GM12874 (cell line): ENCODE data around the gene PIK3R5.

Experiments used
- TF ChIP-seq, protein P1 (sequence below): IDR thresholded peaks from 2 replicates; pipeline ENCODE4 v1.5.1; 2011; ENCODE audit warnings: low read depth, mild to moderate bottlenecking, control low read depth, low read length, moderate library complexity; ENCODE audit not compliant: insufficient read depth

Gene PIK3R5

DNA sequence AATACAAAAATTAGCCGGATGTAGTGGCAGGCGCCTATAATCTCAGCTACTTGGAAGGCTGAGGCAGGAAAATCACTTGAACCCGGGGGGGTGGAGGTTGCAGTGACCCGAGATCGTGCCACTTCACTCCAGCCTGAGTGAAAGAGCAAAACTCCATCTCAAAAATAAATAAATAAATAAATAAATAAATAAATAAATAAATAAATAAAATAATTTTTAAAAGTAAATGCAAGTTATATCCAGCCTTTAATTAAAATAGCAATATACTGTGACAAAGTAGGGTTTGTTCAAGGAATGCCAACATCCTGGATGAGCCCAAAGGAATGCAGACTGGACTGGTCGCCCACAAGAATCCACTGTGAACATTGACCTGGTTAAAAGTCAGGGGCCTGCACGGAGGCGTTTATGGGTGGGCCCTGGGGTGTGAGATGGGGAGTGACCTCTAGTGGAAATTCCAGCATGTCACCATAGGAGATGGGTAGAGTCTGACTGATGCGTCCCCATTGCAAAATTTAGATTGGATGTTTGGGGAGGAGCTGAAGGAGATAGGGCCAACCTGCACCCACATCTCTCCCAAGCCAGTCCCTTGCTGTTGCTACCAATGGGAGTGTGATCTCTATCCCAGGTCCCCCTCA, 9.7 kb upstream of the PIK3R5 start:
- TF ChIP-seq, protein P1, sequence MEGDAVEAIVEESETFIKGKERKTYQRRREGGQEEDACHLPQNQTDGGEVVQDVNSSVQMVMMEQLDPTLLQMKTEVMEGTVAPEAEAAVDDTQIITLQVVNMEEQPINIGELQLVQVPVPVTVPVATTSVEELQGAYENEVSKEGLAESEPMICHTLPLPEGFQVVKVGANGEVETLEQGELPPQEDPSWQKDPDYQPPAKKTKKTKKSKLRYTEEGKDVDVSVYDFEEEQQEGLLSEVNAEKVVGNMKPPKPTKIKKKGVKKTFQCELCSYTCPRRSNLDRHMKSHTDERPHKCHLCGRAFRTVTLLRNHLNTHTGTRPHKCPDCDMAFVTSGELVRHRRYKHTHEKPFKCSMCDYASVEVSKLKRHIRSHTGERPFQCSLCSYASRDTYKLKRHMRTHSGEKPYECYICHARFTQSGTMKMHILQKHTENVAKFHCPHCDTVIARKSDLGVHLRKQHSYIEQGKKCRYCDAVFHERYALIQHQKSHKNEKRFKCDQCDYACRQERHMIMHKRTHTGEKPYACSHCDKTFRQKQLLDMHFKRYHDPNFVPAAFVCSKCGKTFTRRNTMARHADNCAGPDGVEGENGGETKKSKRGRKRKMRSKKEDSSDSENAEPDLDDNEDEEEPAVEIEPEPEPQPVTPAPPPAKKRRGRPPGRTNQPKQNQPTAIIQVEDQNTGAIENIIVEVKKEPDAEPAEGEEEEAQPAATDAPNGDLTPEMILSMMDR = 0 out of 2 replicates have a peak, but pooled peaks have one; percentile 8

DNA sequence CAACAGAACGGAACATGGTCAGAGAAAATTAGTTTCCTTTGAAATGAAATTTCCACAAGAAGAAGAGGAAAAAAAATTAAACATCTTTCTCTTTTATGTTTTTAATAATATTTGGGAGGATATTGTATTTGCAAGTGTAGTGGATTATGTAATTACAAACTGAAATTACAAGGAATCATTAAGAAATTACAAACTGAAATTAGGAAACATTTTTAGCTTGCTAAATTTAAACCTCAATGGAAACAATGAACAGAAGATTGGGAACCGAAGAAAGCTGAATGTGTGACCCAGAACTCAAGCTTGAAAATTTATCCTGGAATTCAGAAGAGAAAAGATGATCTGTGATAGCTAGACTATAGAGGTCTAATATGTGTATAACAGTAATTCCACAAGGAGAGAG, 4.4 kb upstream of the PIK3R5 start:
- TF ChIP-seq, protein P1 = no peak

DNA sequence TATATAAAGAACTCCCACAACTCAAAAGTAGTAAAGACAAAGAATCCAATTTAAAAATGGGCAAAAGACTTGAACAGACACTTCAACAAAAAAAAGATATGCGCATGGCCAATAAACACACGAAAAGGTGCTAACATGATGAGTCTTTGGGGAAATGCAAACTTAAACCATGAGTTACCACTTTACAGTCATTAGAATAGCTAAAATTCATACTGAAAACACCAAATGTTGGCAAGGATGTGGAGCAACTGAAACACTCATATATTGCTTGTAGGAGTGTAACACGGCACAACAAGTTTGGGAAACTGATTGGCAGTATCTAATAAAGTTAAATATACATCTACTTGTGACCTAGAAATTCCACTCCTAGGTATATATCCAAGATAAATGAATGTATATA, 3.0 kb upstream of the PIK3R5 start:
- TF ChIP-seq, protein P1 = no peak

DNA sequence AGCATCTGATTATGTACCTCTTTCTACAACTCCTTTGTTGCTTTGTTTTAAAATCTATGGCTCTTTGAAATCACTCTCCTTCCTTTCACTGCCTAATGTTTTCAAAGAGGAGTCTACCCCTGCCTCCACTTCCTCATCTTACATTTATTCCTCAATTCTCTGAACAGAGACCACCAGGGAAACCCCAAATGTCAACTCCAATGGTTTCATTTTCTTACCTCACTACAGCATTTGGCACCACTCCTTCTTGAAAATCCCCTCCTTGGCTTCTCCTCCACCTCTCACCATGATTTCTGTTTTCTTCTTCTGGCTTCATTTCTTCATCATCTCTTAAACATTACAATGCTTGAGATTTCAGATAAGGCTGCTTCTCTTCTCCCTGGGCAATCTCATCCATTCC, 2.4 kb upstream of the PIK3R5 start:
- TF ChIP-seq, protein P1 = no peak

DNA sequence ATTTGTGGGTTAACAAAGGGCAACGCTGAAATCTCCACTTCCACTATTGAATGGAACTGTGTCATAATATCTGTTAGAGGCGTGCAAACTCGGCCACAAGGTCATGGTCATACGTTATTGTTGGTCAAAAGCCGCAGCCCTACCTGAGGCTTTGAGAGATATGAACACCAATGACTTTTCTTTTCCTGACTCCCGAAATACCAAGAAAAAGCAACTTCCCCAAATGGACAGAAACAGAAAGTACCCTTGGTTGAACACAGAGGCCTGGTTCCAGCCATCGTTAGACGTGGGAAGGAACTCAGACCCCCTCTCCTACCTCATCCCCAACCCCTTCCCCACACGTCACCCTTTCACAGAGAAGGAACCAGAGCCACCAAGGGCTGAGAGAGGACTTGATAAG, 1.4 kb upstream of the PIK3R5 start:
- TF ChIP-seq, protein P1 = no peak

DNA sequence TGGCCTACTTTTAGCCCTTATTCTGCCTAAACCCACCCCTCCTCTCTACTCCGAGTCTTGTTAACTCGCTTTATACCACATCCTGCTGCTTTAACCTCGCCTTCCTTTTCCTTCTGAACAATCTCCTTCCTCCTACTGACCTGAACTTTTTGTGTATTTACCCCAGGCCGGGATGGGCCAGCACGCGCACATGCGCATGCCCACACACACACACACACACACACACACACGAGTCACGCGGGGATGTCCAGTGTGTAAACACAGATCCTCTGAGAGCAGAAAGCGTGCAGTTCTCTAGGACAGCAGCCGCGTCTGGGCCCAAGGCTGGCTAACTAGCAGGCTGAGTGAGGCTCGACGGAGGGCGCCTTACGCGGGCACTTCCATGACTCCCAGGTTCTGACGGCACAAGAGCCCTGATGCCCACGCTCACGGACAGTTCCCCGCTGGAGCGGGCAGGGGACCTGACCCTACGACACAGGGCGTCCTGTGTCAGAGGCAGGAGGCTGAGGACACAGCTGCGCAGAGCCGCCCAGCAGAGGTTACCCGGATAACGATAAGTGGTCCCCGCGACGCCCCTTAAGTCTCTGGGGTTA, 610 bp downstream of the PIK3R5 start:
- TF ChIP-seq, protein P1 = no peak

DNA sequence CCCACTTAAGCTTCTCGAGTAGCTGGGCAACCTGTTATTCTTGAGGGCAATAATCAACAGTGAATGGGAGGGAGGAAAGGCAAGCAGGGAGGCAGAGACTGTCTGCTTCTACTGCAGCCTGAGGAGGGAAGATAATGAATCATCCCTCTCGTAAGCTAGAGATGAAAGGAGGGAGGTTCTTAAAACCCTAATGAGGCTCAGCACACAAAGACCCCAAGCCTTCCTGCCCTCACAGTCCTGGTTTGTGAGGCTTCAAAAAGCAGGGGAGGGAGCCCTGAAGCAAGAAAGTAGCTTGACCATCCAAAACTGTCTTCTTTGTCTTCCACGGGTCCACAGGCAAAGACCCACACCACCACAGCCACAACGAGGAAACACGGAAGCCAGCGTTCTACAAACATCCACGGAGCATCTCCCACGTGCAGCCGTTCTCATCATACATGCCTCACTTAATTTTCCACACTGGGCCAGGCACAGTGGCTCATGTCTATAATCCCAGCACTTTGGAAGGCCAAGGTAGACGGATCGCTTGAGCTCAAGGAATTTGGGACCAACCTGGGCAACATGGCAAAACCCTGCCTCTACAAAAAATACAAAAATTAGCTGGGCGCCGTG, 1.8 kb downstream of the PIK3R5 start:
- TF ChIP-seq, protein P1 = no peak
